Transverse colon (tissue), 4 donors: ENCODE data around the gene CNTN1. TPM values are rescaled to one million over a fixed set of nuclear protein-coding genes. Genes with fewer than 3 reads are reported as not detected.

Source experiments
- DNase-seq: peaks from one replicate; pipeline ENCODE4 v3.0.0-alpha.2; 2019
- H3K27ac ChIP-seq, 4 donors: fragments of 200-600 bp; sonication (generic); 2 replicates each; pipeline ENCODE4 v1.5.1; 2016 to 2018; ENCODE audit warnings: inconsistent platforms in 4 of 4
- H3K27me3 ChIP-seq: fragments of 200-600 bp; sonication (generic); 2 replicates; pipeline ENCODE4 v1.5.1; 2017; ENCODE audit warnings: inconsistent platforms
- H3K36me3 ChIP-seq, 4 donors: fragments of 200-600 bp; sonication (generic); 2 replicates each; pipeline ENCODE4 v1.5.1; 2017 to 2019; ENCODE audit warnings: inconsistent platforms in 4 of 4
- H3K4me1 ChIP-seq, 4 donors: fragments of 200-600 bp; sonication (generic); 2 replicates each; pipeline ENCODE4 v1.5.1; 2017 to 2020; ENCODE audit warnings: inconsistent platforms in 4 of 4
- H3K4me3 ChIP-seq, 4 donors: fragments of 200-600 bp; sonication (generic); 1 replicate in 1 of 4; 2 replicates in 3 of 4; pipeline versions ENCODE4 v1.5.1 to v1.6.1; 2017 to 2019; ENCODE audit warnings: inconsistent platforms in 4 of 4
- H3K9me3 ChIP-seq, 2 donors: fragments of 200-600 bp; sonication (generic); 2 replicates each; pipeline ENCODE4 v1.5.1; 2017 to 2019; ENCODE audit warnings: inconsistent platforms in 2 of 2
- EP300 ChIP-seq: sonication (generic); formaldehyde crosslinking; IDR thresholded peaks from one replicate; pipeline ENCODE4 v1.6.1; 2017; ENCODE audit warnings: antibody characterized with exemption, low read depth
- POLR2A ChIP-seq: fragments of 450-650 bp; IDR thresholded peaks from one replicate; pipeline ENCODE4 v1.6.1; 2016; ENCODE audit warnings: antibody characterized with exemption, mild to moderate bottlenecking, moderate library complexity
- POLR2AphosphoS5 ChIP-seq, 3 donors: sonication (generic); formaldehyde crosslinking; IDR thresholded peaks; one replicate each; pipeline ENCODE4 v1.6.1; 2016; ENCODE audit warnings: antibody characterized with exemption in 3 of 3
- WGBS, 2 donors: methylation state at CpG; one replicate each; pipeline ENCODE4 v1.1.5; 2018; ENCODE audit warnings: low coverage in 1 of 2; 5-methylcytosine and 5-hydroxymethylcytosine counted together
- in situ Hi-C, 4 donors: fragments of 200-750 bp; cut with MboI; loops; one replicate each; pipeline versions ENCODE4 v1.15.0 to v1.15.1; 2017; ENCODE audit warnings: low sequenced_read_pairs in 3 of 4, low pct_ligation_motif_present in 1 of 4, low pct_unique_long_range_greater_than_20kb in 1 of 4
- intact Hi-C: fragments of 100-400 bp; cut with DNase I; formaldehyde crosslinking; loops from one replicate; pipeline ENCODE4 v1.15.1; 2023; ENCODE audit warnings: low total_unique reads
- total RNA-seq, 4 donors: library from RNA; depleted of rRNA; stranded (reverse); fragments of >200 nt; gene quantifications; one replicate each; pipeline ENCODE4 v1.1.0, GENCODE V29; 2016
- TF ChIP-seq, protein P1 (sequence below), 5 experiments: fragments of 200-600 bp in 3 of 5; fragments of 450-650 bp in 2 of 5; sonication (generic) in 3 of 5; IDR thresholded peaks; 1 replicate in 2 of 5; 2 replicates in 3 of 5; pipeline ENCODE4 v1.5.1; 2016 to 2017; ENCODE audit warnings: antibody characterized with exemption in 5 of 5, inconsistent platforms in 3 of 5, mild to moderate bottlenecking in 2 of 5, moderate library complexity in 1 of 5

The CNTN1 gene
- total RNA-seq, 4 donors from 2014 or later, result 0.60 to 3.2 (median 1.4) TPM

- intact Hi-C loops, result no loop called here
- in situ Hi-C loops, result no loop called here
- H3K4me1 ChIP-seq, result no peaks in the 10 kb centered on the region
These were observed 409.6 kb downstream of the CNTN1 start for GRCh38 chr12:41101806-41102205.

GRCh38 chr12:41103614-41104013 lies 411.4 kb downstream of the CNTN1 start:
- TF ChIP-seq POLR2AphosphoS5 (IDR thresholded peaks at IDR 0.05), result peak in 1 of 3 donors; percentile 46
- no peak for TF ChIP-seq EP300
- intact Hi-C loops (no loop called here), in situ Hi-C loops (no loop called here)
- H3K9me3 ChIP-seq, result no peaks in the 10 kb centered on the region
- no peak overlapping the region for H3K4me3 ChIP-seq
- H3K27me3 ChIP-seq, result no peaks in the 10 kb centered on the region
- 35 to 43% methylated on average over 4 of the region's 4 CpGs for WGBS, 2 donors
- peaks cover 0 to 11% (median 0%) of the 10 kb centered on the region in 4 donors for H3K4me1 ChIP-seq
- H3K27ac ChIP-seq, result peak overlapping the region in 2 of 4 donors; percentile 24 to 29
- H3K36me3 ChIP-seq, result no peaks in the 10 kb centered on the region
- no peak for DNase-seq

More at GRCh38 chr12:41101806-41102205, 409.6 kb downstream of the CNTN1 start:
- no peak for DNase-seq
- no peaks in the 10 kb centered on the region for H3K9me3 ChIP-seq
- no peaks in the 10 kb centered on the region for H3K36me3 ChIP-seq
- H3K4me3 ChIP-seq, result no peak overlapping the region
- H3K27me3 ChIP-seq, result no peaks in the 10 kb centered on the region
- no peak for TF ChIP-seq EP300
- no peak for TF ChIP-seq POLR2A
- no peak for TF ChIP-seq POLR2AphosphoS5 (IDR thresholded peaks at IDR 0.05)
- TF ChIP-seq, protein P1, sequence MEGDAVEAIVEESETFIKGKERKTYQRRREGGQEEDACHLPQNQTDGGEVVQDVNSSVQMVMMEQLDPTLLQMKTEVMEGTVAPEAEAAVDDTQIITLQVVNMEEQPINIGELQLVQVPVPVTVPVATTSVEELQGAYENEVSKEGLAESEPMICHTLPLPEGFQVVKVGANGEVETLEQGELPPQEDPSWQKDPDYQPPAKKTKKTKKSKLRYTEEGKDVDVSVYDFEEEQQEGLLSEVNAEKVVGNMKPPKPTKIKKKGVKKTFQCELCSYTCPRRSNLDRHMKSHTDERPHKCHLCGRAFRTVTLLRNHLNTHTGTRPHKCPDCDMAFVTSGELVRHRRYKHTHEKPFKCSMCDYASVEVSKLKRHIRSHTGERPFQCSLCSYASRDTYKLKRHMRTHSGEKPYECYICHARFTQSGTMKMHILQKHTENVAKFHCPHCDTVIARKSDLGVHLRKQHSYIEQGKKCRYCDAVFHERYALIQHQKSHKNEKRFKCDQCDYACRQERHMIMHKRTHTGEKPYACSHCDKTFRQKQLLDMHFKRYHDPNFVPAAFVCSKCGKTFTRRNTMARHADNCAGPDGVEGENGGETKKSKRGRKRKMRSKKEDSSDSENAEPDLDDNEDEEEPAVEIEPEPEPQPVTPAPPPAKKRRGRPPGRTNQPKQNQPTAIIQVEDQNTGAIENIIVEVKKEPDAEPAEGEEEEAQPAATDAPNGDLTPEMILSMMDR (IDR thresholded peaks at IDR 0.05), result no peak
- no peak overlapping the region for H3K27ac ChIP-seq

DNA sequence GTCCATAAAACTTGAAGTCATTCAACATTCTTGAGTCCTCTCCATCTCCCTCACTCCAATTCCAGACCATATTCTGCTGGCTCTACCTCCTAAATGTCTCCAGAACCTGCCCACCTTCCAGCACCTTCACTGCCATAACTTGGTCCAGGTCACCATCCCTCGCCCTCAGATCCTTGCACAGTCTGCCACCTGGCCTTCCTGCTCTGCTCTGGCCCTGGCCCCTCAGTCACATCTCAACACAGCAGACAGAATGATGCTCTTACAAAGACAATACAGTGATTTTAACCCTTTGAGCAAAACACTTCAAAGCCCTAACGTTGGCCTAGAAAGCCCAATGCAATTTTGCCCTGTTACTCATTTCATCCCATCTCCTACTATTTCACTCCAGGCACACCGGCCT lies 414.1 kb downstream of the CNTN1 start:
- Histone ChIP-seq H3K27ac (no peak overlapping the region), H3K9me3 (no peaks in the 10 kb centered on the region), H3K36me3 (no peaks in the 10 kb centered on the region), H3K4me1 (peaks cover 0 to 18% (median 0%) of the 10 kb centered on the region in 4 donors), H3K27me3 (no peaks in the 10 kb centered on the region), H3K4me3 (no peak overlapping the region)
- WGBS, 2 donors, result 72 to 78% methylated on average over 2 to 3 of the region's 3 CpGs
- in situ Hi-C loops (no loop called here), intact Hi-C loops (no loop called here)
- TF ChIP-seq, protein P1 (IDR thresholded peaks at IDR 0.05), result no peak
- TF ChIP-seq POLR2A (no peak), EP300 (no peak), POLR2AphosphoS5 (IDR thresholded peaks at IDR 0.05) (no peak)
- no peak for DNase-seq

DNA sequence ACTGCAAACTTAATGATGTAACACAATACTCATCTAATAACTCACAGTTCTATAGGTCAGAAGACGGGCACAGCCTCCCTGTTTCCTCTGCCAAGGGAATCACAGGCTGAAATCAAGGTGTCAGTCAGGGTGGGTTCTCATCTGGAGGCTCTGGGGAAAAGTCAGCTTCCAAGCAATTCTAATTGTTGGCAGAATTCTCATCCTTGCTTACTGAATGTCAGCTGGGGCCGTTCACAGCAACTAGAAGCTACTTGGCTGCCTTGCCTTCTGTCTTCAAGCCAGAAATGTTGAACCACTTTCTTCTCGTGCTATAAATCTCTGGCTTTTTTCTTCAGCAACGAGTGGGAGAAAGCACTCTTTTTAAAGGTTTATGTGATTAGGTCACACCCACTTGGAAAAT lies 415.8 kb downstream of the CNTN1 start:
- TF ChIP-seq POLR2A (no peak), EP300 (no peak), POLR2AphosphoS5 (IDR thresholded peaks at IDR 0.05) (peak; percentile 11 to 30 (median 17))
- TF ChIP-seq, protein P1 (IDR thresholded peaks at IDR 0.05), result no peak
- H3K9me3 ChIP-seq, result no peaks in the 10 kb centered on the region
- peak overlapping the region in 2 of 4 donors; percentile 15 to 52 for H3K27ac ChIP-seq
- in situ Hi-C loops, result no loop called here
- intact Hi-C loops, result no loop called here
- no peak for DNase-seq
- no peak overlapping the region for H3K4me3 ChIP-seq
- H3K27me3 ChIP-seq, result no peaks in the 10 kb centered on the region
- 5 to 27% methylated on average over 2 to 4 of the region's 4 CpGs for WGBS, 2 donors
- peaks cover 0 to 18% (median 0%) of the 10 kb centered on the region in 4 donors for H3K4me1 ChIP-seq
- no peaks in the 10 kb centered on the region for H3K36me3 ChIP-seq

- Histone ChIP-seq H3K27me3 (no peaks in the 10 kb centered on the region), H3K4me3 (no peak overlapping the region), H3K36me3 (no peaks in the 10 kb centered on the region), H3K27ac (no peak overlapping the region), H3K9me3 (no peaks in the 10 kb centered on the region), H3K4me1 (peaks cover 0 to 12% (median 0%) of the 10 kb centered on the region in 4 donors)
- 66 to 80% methylated on average over 1 to 2 of the region's 2 CpGs for WGBS, 2 donors
- TF ChIP-seq POLR2AphosphoS5 (IDR thresholded peaks at IDR 0.05), result no peak
- no peak for TF ChIP-seq POLR2A
- TF ChIP-seq, protein P1 (IDR thresholded peaks at IDR 0.05), result no peak
- TF ChIP-seq EP300, result no peak
- in situ Hi-C loops, result no loop called here
- intact Hi-C loops, result loop anchor here (10.0 kb wide), 1 partner anchor 1122 kb away; the partner anchor contains the start of gene YAF2
- no peak for DNase-seq
These were observed 420.7 kb downstream of the CNTN1 start for GRCh38 chr12:41112903-41113302.
